Umbilical cord (tissue), 2 donors: ENCODE measurements around the gene DAZAP1. TPM values are rescaled to one million over a fixed set of nuclear protein-coding genes. Genes with fewer than 3 reads are reported as not detected.
A peak's percentile ranks its signal among the peaks of the same experiment; 100 is the strongest.

Experiments
- DNase-seq: peaks from one replicate; pipeline ENCODE4 v3.0.0-alpha.2; 2015; ENCODE audit warnings: low spot score
- total RNA-seq: library from RNA; depleted of rRNA; stranded (reverse); fragments of >200 nt; gene quantifications from one replicate; pipeline ENCODE4 v1.2.3, GENCODE V29; 2014; ENCODE audit warnings: low replicate concordance; ENCODE audit not compliant: insufficient read depth

DAZAP1 gene
- total RNA-seq, result 30.8 TPM

DNA sequence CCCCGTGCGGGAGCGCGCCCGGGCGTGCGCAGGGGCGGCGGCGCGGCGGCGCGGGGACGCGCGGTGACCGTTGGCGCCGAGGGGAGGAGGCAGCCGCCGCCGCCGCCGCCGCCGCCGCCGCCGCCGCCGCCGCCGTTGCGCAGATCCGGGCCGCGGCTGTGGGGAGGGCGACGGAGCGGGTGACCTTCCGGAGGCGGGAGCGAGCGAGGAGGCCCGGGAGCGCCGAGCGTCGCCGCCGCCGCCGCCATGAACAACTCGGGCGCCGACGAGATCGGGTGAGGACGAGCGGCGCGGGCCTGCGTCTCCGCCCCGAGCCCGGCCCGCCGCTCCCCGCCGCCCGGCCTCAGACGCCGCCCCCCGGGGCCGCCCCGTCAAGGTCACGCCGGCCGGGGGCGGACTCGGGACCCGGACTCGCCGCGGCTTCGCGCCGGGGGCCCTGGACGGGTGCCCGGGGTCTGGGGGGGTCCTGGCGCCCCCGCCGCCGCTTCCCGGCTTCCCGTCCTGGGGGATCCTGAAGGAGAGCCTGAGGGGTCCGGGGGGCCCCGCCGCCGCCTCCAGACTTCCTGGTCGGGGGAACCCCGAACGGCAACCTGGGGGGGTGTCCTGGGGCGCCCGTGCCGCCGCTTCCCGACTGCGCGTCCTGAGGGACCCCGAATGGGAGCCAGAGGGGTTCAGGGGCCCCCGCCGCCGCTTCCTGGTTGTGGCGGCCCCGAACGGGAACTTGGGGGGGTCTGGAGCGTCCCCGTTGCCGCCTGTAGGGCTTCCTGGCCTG lies at the start of gene DAZAP1:
TSS of gene DAZAP1 (plus strand) at position 59 of the 772 bp plus-strand sequence. CDS start at position 247, 188 bp downstream.
- no peak for DNase-seq

DNA sequence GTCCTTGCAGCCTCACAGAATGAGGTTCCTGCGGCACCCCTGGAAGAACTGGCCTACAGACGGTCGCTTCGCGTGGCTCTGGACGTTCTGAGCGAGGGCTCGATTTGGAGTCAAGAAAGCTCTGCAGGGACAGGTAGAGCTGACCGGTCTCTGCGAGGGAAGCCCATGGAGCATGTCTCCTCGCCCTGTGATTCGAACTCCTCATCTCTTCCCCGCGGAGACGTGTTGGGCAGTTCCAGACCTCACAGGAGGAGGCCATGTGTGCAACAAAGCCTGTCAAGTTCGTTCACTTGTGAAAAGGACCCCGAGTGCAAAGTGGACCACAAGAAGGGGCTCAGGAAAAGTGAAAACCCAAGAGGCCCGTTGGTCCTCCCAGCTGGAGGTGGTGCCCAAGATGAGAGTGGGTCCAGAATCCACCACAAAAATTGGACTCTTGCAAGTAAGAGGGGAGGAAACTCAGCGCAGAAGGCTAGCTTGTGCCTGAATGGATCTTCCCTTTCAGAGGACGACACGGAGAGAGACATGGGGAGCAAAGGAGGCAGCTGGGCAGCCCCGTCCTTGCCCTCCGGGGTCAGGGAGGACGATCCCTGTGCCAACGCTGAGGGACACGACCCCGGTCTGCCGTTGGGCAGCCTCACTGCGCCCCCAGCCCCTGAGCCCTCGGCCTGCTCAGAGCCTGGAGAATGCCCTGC lies 47.1 kb upstream of the DAZAP1 start:
- DNase-seq, result no peak

GRCh38 chr19:1360818-1361461 lies 46.4 kb upstream of the DAZAP1 start:
- DNase-seq, result peak; percentile 79

DNA sequence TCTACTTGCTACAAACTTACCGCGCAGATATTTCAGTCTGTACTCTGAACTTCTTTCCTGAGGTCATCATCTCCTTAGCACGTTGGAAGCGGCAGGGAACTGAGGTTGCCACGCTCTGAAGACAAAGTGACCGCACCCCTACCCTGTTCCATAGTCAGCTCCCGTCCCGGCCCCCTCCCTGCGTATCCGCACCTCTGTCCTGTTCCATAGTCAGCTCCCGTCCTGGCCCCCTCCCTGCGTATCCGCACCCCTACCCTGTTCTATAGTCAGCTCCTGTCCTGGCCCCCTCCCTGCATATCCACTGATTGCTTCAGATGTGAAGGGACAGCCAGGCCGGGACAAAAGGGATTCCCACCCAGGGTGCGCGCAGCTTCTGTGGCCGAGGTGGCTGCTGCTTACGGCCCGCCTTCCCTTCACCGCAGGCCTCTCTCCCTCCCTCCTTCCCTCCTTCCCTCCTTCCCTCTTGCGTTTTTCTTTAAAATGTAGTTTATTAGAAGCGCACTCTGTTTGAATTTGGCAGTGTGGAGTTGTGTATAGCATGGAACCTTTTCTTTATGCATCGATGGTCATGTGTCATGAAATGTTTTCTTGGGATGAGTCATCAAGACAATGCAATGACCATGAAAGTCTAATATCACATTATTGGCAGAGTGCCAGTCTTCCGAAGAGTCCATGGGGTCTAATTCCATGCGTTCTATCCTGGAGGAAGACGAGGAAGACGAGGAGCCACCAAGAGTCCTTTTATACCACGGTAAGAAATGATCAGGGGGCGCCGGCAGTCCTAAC lies 45.6 kb upstream of the DAZAP1 start:
- DNase-seq, result no peak

- no peak for DNase-seq
Measured at GRCh38 chr19:1362387-1363257, 44.8 kb upstream of the DAZAP1 start.

DNA sequence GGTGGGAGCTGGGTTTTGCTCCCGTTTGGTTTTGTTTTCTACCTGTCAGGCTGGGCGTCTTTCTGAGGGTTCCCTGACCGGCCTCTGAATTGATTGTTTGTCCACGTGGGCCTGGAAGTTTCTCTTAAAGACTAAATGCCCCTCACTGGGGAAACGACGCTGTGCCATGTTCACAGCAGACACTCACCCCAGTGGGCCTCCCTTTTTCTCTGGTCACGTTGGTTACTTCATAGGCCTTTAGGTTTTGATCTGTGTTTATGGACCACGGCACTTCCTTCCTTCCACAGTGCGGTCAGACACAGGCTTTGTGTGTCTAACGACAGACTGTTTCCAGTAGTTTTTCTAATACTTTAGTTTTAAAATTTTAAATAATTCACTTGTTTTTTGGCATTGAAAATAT lies 43.8 kb upstream of the DAZAP1 start:
- DNase-seq, result no peak

- no peak for DNase-seq
Measured at GRCh38 chr19:1364070-1364704, 43.2 kb upstream of the DAZAP1 start.

DNA sequence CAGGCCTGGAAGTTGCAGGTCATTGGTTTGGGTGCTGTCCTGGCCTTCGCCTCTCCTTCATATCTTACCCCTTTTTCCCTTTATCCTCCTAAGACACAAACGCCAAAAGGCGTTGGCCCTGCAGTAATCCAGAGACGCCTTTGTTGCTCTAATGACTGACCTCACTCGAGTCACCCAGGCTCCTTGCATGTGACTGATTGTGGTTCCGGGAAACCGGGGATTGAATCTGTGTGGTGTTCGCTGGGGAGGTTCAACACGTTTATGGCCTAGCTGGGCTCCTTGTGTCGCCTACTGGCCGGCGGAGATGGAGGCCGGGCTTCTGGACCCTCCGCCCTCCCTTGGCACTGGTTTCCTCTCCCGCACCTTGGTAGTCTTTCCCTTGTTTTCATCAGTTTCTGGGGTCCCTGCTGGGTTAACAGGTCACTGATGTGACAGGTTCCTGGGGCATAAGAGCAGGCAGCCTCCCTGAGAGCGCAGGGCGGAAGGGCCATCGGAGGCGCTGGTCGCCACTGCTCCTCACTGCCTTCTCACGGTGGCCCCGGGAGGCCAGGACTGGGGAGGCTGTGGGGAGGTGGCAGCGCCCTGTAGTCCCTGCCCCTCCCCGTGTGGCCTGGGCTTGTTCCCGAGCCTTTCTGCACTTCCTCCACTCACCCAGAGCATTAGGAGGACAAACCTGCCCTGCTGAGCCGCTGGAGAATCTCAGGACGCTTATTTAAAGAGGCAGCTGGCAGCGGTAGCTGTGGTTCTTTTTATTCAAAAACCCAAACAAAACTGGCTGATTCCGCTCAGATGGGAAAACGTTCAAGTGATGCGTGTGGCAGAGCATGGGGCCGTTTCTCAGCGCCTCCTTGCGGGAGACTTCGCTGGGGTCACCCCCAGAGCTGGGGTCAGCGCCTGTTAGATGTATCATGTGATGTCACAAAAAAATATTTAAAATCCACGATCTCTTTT lies 41.8 kb upstream of the DAZAP1 start:
- DNase-seq, result no peak

DNA sequence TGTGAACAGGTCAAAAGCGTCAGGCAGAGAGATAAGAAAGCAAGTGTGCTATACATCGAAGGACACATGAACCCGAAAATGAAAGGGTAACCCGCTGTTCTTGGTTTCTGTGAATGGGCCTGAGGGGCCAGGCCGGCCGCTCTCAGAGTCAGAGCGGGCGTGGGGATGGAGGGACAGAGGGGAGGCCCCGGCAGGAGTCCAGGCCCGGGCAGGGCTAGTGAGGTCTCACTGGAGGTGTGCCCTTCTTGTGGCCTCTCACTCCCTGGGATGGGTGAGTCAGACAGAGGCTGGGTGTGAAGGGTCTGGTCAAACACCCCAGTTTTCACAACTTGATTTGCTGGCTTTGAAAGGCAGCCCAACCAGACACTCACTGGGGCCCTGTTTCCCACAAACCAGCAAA lies 41.1 kb upstream of the DAZAP1 start:
- DNase-seq, result no peak

GRCh38 chr19:1366899-1367870 lies 40.2 kb upstream of the DAZAP1 start:
- DNase-seq, result no peak

DNA sequence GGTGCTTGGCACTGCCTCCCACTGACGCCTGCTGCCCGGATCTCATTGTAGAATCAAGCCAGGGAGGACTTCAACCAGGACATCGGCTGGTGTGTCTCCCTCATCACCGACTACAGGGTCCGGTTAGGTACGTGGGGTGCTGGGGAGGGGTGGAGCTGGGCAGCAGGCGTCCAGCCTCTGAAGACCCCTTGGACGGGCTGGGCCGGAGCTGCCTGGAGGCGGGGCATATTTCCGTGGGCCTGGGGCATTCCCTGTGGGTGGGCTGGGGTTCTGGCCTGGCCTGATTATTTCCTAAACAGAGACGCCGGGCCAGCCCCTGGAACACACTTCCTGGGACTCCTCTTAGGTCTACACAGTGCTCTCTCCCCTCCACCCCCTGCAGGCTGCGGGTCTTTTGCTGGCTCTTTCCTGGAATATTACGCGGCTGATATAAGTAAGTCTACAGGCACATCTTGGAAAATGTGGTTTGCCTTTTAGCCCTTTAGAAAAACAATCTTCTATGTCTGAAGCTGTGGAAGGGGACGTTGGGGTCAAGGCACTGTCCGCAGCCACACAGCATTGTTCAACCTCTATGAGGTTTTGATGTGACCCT lies 38.1 kb upstream of the DAZAP1 start:
- no peak for DNase-seq

DNA sequence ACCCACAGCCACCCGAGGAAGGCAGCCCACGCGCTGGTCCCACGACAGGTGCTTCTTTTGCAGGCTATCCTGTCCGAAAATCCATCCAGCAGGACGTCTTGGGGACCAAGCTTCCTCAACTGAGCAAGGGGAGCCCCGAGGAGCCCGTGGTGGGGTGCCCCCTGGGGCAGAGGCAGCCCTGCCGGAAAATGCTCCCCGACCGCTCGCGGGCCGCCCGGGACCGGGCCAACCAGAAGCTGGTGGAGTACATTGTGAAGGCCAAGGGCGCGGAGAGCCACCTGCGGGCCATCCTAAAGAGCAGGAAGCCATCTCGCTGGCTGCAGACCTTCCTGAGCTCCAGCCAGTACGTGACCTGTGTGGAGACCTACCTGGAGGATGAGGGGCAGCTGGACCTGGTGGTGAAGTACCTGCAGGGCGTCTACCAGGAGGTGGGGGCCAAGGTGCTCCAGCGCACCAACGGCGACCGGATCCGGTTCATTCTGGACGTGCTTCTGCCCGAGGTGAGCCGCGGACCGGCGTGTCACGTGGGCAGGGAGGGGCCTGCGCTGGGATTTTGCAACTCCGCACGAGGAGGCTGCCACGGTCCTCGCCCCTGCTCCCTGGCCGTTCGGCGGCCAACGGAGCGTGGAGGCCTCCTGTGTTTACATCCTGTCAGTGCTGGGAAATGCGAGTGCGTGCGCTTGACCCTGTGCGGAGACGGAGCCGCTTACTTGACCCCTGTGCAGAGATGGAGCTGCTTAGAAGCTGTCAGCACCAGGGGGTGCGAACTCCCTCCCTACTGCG lies 36.6 kb upstream of the DAZAP1 start:
- DNase-seq, result no peak

- no peak for DNase-seq
Measured at GRCh38 chr19:1373042-1373533, 34.3 kb upstream of the DAZAP1 start.

DNA sequence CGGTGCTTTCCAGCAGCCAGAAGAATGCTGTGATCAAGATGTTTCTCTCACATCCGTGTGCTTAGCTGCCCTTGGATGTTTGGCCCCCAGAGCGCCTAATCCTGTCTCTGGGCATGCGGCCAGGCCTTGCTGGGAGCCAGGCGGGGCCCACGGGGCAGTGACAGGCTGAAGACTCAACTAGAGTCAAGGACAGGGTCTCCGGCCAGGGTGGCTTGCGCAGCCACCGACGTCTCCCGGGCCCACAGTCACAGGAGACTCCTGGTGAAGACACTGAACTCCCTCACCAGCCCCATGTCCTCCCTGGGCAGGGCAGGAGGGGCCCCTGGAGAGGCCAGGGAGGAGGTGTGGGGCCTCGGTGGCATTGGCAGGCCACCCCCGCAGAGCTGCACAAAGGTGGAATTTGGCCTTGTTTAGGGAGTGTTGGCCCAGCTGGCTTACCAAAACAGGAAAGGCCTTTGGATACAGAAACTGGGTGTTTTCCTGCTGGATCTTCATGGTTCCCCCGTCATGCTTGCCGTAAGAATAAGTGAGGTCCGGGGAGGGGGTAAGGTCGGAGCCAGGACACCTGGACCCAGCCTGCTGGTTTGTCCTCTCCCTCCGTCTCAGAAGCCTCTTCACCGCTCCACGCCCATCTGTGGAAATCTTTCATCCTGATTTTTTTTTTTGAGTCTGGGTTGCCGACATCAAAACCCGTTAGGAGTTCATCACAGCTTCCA lies 33.7 kb upstream of the DAZAP1 start:
- DNase-seq, result peak; percentile 78

GRCh38 chr19:1374250-1374577 lies 33.2 kb upstream of the DAZAP1 start:
- DNase-seq, result no peak

DNA sequence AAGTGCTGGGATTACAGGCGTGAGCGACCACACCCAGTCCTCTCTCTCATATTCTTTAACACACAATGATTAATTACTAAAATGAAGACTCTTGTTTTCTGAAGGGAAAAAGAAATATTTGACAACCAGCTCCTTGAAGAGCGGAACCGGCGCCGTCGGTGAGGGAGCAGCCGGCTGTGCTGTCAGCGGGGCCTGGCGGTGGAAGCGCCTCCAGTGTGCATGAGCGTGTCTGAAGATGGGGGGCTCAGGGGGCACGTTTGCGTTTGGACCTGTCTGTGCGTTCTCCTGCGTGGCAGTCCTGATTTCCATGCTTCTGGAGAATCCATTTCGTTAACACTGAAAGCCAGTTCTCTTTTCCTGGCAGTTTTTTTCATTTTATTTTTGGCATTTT lies 31.0 kb upstream of the DAZAP1 start:
- DNase-seq, result no peak
